Fibroblast of pulmonary artery (primary cell): ENCODE results near the gene MYO6.

Experiments
- DNase-seq: peaks from one replicate; pipeline ENCODE4 v3.0.0-alpha.2; 2010; ENCODE audit warnings: low read depth
- H3K4me3 ChIP-seq: replicated peaks from 2 replicates; pipeline ENCODE4 v1.5.1; 2011; ENCODE audit warnings: low read depth, mild to moderate bottlenecking, control low read depth, low read length, moderate library complexity
- CTCF ChIP-seq: IDR thresholded peaks from 2 replicates; pipeline ENCODE4 v1.5.1; 2011; ENCODE audit warnings: mild to moderate bottlenecking, control low read depth, low read length, inconsistent platforms; ENCODE audit errors: missing control alignments

MYO6 gene

GRCh38 chr6:75947935-75948334 lies 198.9 kb downstream of the MYO6 start:
- no peak overlapping the region for H3K4me3 ChIP-seq
- TF ChIP-seq CTCF, result no peak
- no peak for DNase-seq

GRCh38 chr6:75952128-75952527 lies 203.1 kb downstream of the MYO6 start:
- no peak for TF ChIP-seq CTCF
- DNase-seq, result no peak
- H3K4me3 ChIP-seq, result no peak overlapping the region

GRCh38 chr6:75963569-75963968 lies 214.5 kb downstream of the MYO6 start:
- DNase-seq, result no peak
- H3K4me3 ChIP-seq, result no peak overlapping the region
- TF ChIP-seq CTCF, result no peak

GRCh38 chr6:75968143-75968542 lies 219.1 kb downstream of the MYO6 start:
- no peak for TF ChIP-seq CTCF
- DNase-seq, result no peak

More at GRCh38 chr6:75968143-75968542, 219.1 kb downstream of the MYO6 start:
- H3K4me3 ChIP-seq, result no peak overlapping the region
